SJSA1 (cell line): ENCODE data around the gene ARHGAP8. TPM values are rescaled to one million over a fixed set of nuclear protein-coding genes. Genes with fewer than 3 reads are reported as not detected.

Experiments used
- DNase-seq, 2 experiments: peaks; one replicate each; pipeline ENCODE4 v3.0.0-alpha.2; 2015 to 2020; ENCODE audit warnings: low spot score in 2 of 2, low read depth in 1 of 2
- H3K27ac ChIP-seq: fragments of 250-450 bp; sonication (Bioruptor Pico); 2 replicates; pipeline ENCODE4 v1.5.1; 2020; ENCODE audit warnings: mild to moderate bottlenecking, moderate library complexity
- H3K27me3 ChIP-seq: fragments of 250-450 bp; sonication (Bioruptor Pico); replicated peaks from 2 replicates; pipeline ENCODE4 v1.5.1; 2020; ENCODE audit warnings: mild to moderate bottlenecking, moderate library complexity
- H3K36me3 ChIP-seq: fragments of 250-450 bp; sonication (Bioruptor Pico); 2 replicates; pipeline ENCODE4 v1.5.1; 2020; ENCODE audit warnings: mild to moderate bottlenecking
- H3K4me1 ChIP-seq: fragments of 250-450 bp; sonication (Bioruptor Pico); replicated peaks from 2 replicates; pipeline ENCODE4 v1.6.1; 2021; ENCODE audit warnings: mild to moderate bottlenecking
- H3K4me3 ChIP-seq: fragments of 250-450 bp; sonication (Bioruptor Pico); 2 replicates; pipeline ENCODE4 v1.5.1; 2020; ENCODE audit warnings: mild to moderate bottlenecking
- H3K9me3 ChIP-seq: fragments of 250-450 bp; sonication (Bioruptor Pico); replicated peaks from 2 replicates; pipeline ENCODE4 v1.5.1; 2020; ENCODE audit warnings: mild to moderate bottlenecking
- total RNA-seq: library from RNA; depleted of rRNA; stranded (reverse); fragments of >200 nt; shearing (Covaris generic); gene quantifications from 2 replicates; pipeline ENCODE4 v1.2.3, GENCODE V29; 2014

The ARHGAP8 gene
- total RNA-seq, 1 experiment from 2014 or later, result not detected

DNA sequence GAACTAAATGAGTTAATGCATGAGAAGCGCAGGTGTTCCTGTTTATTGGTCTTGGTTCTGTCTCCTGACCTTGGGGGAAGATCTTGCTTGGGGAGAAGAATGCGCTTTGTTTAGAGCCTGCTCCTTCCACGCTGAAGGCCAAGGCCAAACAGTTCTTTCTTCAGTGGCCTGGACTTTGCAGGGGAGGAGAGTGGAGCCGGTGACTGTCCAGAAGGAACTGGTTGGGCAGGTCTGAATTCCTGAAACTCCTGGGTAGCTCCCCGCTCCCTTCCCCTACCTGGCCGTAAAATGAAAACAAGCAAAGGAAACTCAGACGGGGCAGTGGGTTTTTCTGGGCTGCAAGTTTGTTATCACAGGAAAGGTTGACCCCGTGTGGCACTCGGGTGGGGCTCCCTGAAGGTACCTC lies 3.6 kb downstream of the ARHGAP8 start:
- Histone ChIP-seq H3K27me3 (no peaks in the 10 kb centered on the region), H3K36me3 (no peaks in the 10 kb centered on the region), H3K4me3 (no peak overlapping the region), H3K27ac (no peak overlapping the region), H3K4me1 (peaks cover 23% of the 10 kb centered on the region), H3K9me3 (no peaks in the 10 kb centered on the region)
- no peak for DNase-seq

DNA sequence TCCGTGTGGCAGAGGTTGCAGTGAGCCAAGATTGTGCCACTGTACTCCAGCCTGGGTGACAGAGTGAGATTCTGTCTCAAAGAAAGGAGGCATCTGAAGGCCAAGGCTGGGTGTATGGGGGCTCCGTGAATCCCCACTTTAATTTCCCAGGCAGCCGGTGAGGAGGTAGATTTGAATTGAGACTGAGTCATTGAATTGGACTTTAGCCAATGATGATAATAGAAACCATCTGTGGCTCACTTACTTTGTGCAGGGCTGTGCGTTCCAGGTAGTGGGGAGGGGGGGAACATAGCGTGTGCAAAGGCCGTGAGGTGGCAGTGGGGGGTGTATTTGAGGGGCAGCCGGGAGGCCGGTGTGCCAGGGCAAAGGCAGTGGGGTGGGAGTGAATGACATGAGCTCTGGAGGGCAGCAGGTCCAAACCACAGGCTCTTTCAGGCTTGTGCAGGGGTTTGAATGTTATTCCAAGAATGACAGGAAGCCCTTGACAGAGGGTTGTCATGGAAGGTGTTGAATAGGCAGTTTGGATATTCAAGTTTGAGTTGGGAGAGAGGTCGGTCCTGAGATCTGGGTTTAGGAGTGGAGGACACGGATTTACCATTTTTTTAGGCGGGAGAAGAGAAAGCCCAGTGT lies 6.1 kb downstream of the ARHGAP8 start:
- H3K4me3 ChIP-seq, result no peak overlapping the region
- no peaks in the 10 kb centered on the region for H3K36me3 ChIP-seq
- H3K9me3 ChIP-seq, result no peaks in the 10 kb centered on the region
- H3K27me3 ChIP-seq, result no peaks in the 10 kb centered on the region
- no peak overlapping the region for H3K27ac ChIP-seq
- DNase-seq, result peak in 1 of 2 experiments; percentile 55
- peaks cover 21% of the 10 kb centered on the region for H3K4me1 ChIP-seq

DNA sequence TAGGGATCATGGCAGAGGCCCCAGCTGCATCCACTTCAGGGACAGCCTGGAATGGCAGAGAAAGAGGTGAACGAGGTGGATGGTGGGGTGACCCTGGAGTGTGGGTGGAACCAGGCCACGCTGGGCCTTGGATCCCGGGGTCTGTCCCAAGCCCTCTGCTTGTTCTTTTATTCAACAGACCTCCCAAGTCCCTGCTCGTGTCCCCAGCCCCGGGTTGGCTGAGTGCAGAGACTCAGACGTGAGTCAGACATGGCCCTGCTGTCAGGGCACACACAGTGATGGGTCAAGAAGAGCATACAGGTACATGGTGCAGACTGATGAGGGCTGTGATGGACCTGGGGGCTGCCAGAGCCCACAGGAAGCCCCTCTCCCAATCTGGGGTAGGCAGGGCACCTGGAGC lies 6.6 kb downstream of the ARHGAP8 start:
- H3K4me1 ChIP-seq, result peaks cover 16% of the 10 kb centered on the region
- no peaks in the 10 kb centered on the region for H3K36me3 ChIP-seq
- H3K27ac ChIP-seq, result no peak overlapping the region
- no peak overlapping the region for H3K4me3 ChIP-seq
- no peaks in the 10 kb centered on the region for H3K27me3 ChIP-seq
- no peaks in the 10 kb centered on the region for H3K9me3 ChIP-seq
- peak in 1 of 2 experiments; percentile 16 for DNase-seq

DNA sequence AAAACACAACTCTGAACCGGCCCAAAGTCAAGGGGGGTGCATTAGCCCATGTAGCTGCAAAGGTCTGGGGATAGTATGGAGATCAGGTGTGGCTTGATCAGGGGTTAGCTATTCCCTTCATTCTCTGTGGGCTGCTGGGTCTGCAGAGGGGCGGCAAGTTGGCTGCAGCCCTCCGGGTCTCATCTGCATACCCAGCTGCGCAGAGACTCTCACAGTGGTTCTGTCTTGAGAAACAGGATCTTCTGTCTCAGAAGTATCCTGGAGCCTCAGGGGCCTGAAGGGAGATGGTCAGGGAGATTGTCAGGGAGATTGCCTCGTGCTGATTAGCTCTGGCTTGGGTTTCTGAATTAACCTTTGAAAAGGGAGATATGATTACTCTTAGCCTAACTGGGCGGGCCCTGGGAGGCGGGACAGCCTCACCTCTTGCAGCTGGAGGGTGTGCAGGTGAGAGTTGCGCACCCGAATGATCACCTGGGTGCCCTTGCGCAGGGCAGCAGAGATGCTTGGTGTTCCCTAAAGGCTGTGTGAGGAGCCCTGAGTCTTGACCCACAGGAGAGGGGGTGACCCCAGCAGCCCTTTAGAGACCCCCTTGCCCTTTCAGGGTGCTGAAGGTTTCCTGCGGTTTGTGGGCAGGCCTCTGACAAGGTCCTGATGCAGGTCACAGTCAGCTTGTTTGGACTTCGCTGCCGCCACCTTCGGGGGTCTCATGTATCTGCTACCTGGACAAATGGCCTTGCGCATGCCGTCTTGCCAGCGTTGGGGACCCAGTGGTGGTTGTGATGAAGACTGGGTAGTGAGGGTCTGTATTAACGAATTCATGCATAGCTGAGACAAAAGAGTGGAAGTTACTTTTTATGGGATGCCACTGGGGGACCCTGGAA lies 7.3 kb downstream of the ARHGAP8 start:
- Histone ChIP-seq H3K36me3 (no peaks in the 10 kb centered on the region), H3K9me3 (no peaks in the 10 kb centered on the region), H3K4me1 (peaks cover 14% of the 10 kb centered on the region), H3K27me3 (no peaks in the 10 kb centered on the region), H3K27ac (no peak overlapping the region), H3K4me3 (no peak overlapping the region)
- DNase-seq, result no peak

DNA sequence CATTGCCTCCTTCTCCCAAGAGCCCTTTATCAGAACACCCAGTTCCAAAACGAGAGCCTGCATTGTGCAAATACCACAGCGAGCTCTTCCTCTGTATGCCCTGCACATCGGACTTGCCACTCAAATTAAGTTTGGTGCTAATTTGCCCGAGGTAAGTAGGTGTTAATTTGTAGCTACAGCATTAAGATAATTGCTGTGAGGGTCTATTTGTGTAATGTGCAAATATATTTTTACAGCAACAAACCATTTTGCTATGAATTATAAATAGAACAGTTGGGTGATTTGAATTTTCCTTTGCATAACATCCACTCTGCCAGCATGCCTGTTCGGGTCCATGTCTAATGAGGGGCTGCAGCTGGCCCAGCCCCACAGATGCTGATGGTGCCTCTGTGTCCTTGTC lies 8.1 kb downstream of the ARHGAP8 start:
- Histone ChIP-seq H3K27me3 (no peaks in the 10 kb centered on the region), H3K36me3 (no peaks in the 10 kb centered on the region), H3K9me3 (no peaks in the 10 kb centered on the region), H3K4me3 (no peak overlapping the region), H3K4me1 (peaks cover 14% of the 10 kb centered on the region), H3K27ac (no peak overlapping the region)
- no peak for DNase-seq

DNA sequence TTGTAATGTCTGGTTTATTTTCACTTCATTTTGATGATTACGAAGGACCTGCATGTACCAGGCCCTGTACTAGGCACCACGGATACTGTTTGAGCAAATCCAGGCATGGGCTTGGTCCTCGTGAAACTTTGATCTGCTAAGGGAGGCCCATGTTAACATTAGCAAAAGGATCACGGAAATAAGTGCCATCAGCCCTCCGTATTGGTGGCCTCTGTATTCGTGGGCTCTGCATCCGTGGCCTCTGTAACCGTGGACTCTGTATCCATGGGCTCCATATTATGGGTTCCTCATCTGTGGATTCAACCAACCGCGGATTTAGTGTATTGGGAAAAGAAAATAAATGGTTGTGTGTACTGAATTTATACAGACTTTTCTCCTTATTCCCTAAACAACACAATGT lies 8.7 kb downstream of the ARHGAP8 start:
- Histone ChIP-seq H3K27ac (no peak overlapping the region), H3K9me3 (no peaks in the 10 kb centered on the region), H3K27me3 (no peaks in the 10 kb centered on the region), H3K4me3 (no peak overlapping the region), H3K36me3 (no peaks in the 10 kb centered on the region), H3K4me1 (peaks cover 14% of the 10 kb centered on the region)
- DNase-seq, result no peak

DNA sequence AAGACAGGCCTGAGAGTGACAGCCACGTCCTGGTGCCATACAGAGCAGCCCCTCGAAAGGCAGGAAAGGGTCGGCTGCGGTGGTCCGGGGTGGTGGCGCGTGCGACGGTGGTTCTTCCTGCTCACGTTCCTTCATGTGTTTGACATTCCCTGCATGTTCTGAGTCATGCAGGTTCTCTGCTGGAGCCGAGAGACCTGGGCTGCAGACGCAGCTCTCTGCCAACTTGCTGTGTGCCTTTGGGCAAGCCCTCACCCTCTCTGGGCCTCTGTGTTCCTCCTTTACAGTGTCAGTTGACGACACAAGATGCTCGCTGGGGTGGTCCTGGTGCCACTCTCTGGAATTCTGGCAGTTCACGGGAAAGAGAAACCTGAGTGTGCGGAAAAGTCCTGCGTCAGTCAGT lies 12.0 kb downstream of the ARHGAP8 start:
- Histone ChIP-seq H3K9me3 (no peaks in the 10 kb centered on the region), H3K4me1 (no peaks in the 10 kb centered on the region; the same call in 1 of the 2 replicates), H3K27ac (no peak overlapping the region), H3K36me3 (no peaks in the 10 kb centered on the region), H3K4me3 (no peak overlapping the region), H3K27me3 (no peaks in the 10 kb centered on the region)
- no peak for DNase-seq

DNA sequence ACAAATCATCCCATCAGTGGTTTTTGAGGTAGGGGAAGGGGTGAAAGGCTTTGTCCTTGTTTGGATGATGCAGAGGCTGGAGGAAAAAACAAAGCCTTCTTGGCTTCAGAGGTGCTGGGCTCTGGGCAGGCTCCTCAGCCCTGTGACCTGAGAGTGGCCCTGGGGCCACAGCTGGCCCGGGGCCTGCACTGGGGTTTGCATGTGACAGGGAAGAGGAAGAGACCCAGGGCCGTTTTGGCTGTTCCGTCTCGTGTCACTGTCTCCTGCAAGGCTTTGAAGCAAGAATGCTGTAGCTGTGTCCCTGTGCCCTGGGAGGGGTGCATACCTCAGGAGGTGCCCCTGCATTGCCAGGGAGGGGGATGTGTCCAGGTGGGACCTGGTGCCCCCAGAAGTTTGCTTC lies 12.6 kb downstream of the ARHGAP8 start:
- Histone ChIP-seq H3K27me3 (no peaks in the 10 kb centered on the region), H3K27ac (no peak overlapping the region), H3K36me3 (no peaks in the 10 kb centered on the region), H3K9me3 (no peaks in the 10 kb centered on the region), H3K4me1 (no peaks in the 10 kb centered on the region), H3K4me3 (no peak overlapping the region)
- no peak for DNase-seq

DNA sequence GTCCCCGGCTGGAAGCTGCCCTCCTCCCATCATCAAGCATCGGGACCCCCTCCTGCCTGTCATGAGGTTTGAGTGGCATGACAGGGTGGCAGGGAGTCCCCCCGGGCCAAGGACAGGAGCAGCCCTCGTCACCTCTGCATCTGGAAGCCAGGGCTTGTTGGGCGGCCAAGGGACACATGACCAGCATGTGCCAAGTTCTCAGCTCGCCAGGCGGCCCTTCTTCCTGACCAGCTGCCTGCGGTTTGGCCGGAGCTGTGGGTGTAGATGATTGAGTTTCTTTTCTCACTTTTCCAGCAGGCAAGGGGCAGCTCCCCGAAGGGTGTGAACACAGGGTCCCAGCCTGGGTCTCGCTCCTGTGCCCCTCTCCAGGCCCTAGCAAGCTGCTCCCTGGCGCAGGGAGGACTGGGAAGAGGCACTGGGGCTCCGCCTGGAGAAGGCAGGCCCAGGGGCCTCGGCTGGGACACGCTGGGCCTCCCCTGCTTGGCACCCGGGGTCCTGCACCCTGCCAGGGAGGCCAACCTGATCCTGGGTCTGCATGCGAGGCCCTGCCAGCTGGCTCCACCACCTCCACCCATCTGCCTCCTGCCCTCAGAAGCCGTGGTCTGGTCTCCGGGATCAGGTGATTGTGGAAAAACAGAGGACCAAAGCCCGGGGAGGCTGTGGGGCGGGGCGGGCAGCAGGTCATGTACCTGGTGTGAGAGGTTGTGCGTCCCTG lies 13.4 kb downstream of the ARHGAP8 start:
- no peak overlapping the region for H3K4me3 ChIP-seq
- DNase-seq, result no peak
- no peak overlapping the region for H3K27ac ChIP-seq
- H3K4me1 ChIP-seq, result no peaks in the 10 kb centered on the region
- no peaks in the 10 kb centered on the region for H3K36me3 ChIP-seq
- no peaks in the 10 kb centered on the region for H3K27me3 ChIP-seq
- no peaks in the 10 kb centered on the region for H3K9me3 ChIP-seq

DNA sequence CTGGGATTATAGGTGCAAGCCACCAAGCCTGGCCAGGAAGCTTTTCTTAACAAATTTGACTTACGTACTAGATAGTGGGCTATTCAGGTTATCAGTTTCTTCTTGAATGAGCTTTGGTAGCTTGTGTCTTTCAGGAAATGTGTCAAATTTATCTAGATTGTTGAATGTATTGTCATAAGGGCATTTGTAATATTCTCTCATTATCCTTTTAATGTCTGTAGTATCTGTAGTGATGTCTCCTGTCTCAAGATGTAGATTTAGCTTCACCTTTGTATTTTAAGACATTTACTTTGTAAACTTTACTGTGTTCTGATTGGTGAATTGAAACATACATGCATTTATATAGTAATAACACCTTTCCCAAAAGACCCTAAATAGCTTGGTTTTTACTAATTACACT lies 20.7 kb downstream of the ARHGAP8 start:
- no peak for DNase-seq

DNA sequence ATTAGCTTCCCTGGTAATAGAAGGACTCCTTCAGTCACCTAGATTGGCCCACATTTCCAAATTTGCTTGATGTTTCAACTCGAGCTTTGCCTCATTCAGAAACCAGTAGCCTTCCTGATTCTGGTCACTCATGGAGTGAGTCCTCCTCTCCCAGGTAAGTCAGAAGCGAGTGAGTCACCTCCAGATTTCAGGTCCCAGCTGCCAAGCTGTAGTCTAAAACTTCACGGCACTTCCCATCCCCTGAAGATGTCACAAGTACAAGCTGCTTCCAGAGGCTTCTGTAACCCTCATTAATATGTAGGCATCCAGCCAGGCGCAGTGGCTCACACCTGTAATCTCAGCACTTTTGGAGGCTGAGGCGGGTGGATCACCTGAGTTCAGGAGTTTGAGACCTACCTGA lies 23.5 kb downstream of the ARHGAP8 start:
- no peaks in the 10 kb centered on the region for H3K4me1 ChIP-seq
- DNase-seq, result no peak
- no peak overlapping the region for H3K4me3 ChIP-seq
- no peaks in the 10 kb centered on the region for H3K27me3 ChIP-seq
- H3K36me3 ChIP-seq, result no peaks in the 10 kb centered on the region
- no peak overlapping the region for H3K27ac ChIP-seq
- no peaks in the 10 kb centered on the region for H3K9me3 ChIP-seq

More for the DNA sequence above, 20.7 kb downstream of the ARHGAP8 start:
- H3K9me3 ChIP-seq, result no peaks in the 10 kb centered on the region
- H3K4me1 ChIP-seq, result no peaks in the 10 kb centered on the region
- H3K27ac ChIP-seq, result no peak overlapping the region
- no peak overlapping the region for H3K4me3 ChIP-seq
- no peaks in the 10 kb centered on the region for H3K27me3 ChIP-seq
- H3K36me3 ChIP-seq, result no peaks in the 10 kb centered on the region

DNA sequence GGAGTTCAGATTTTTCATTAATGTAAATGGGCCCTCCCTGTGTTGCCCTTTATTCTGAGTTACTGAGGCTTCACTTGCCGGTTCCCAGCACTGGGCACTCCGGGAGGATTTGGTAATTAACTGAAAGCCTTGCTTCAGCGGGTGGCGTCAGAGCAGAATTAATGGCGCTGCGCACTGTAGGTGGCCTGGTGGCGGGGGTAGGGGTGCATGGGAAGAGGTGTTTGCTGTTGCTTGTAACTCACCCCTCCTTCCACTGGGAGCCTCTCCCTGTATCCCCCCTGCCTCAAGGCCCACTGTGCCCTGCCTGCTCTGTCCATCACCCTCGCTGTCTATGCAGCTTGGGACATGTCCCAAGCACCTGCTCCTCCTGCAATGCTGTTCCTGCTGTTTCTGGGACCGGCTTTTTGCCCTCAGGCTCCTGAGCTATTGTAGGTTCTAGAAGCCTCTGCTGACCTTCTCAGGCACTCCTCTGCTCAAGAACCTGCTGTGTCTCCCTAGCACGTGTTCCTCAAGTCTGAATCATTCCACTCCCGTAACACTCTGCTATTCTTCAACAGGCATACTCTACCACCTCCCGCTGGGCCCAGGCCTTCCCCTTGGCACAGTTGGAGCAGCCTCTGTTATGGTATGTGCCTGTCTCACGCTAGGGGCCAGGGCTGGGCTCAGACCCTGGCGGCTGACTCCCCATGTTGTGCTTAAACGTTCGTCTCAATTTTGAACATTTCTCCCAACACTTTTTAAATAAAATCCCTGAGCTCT lies 24.4 kb downstream of the ARHGAP8 start:
- no peak for DNase-seq
- no peak overlapping the region for H3K27ac ChIP-seq
- no peak overlapping the region for H3K4me3 ChIP-seq
- no peaks in the 10 kb centered on the region for H3K27me3 ChIP-seq
- no peaks in the 10 kb centered on the region for H3K9me3 ChIP-seq
- H3K4me1 ChIP-seq, result no peaks in the 10 kb centered on the region
- no peaks in the 10 kb centered on the region for H3K36me3 ChIP-seq

DNA sequence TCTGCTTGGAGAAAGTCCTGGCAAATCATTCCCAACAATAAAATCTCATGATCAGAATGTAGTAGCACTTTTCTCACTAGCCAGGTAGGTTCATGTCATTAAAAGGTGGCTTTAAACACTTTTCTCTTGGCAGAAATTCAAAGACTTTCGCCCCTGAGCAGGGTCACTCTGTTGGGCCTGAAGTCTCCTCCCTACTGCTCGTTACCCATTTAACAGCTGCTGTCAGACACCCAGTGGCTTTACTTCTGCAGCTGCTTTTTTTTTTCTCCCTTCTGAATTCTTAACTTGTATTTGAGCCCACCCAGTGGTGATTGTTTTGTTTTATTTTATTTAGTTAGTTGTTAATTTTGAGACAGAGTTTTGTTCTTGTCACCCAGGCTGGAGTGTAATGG lies 25.0 kb downstream of the ARHGAP8 start:
- no peaks in the 10 kb centered on the region for H3K36me3 ChIP-seq
- no peaks in the 10 kb centered on the region for H3K4me1 ChIP-seq
- H3K4me3 ChIP-seq, result no peak overlapping the region
- H3K9me3 ChIP-seq, result no peaks in the 10 kb centered on the region
- H3K27ac ChIP-seq, result no peak overlapping the region
- no peaks in the 10 kb centered on the region for H3K27me3 ChIP-seq
- no peak for DNase-seq
